HEK293 (cell line): ENCODE results near the gene DRAP1.

Experiments
- CTCF ChIA-PET: fragments of 350-600 bp; formaldehyde crosslinking; extraction: SDS; loops from one replicate; lab custom pipeline; 2021; ENCODE audit warnings: antibody characterized with exemption; lab: Yijun Ruan, JAX
- POLR2A ChIA-PET: fragments of 300-600 bp; formaldehyde crosslinking; extraction: SDS; loops from one replicate; lab custom pipeline; 2020; ENCODE audit warnings: antibody characterized with exemption, inconsistent platforms; lab: Yijun Ruan, JAX
- H3K27ac ChIP-seq: fragments of 200-500 bp; sonication (Bioruptor generic); 2 replicates; pipeline ENCODE4 v1.5.1; 2014; ENCODE audit warnings: low read depth, low read length, control low read depth, inconsistent platforms; ENCODE audit errors: extremely low read depth
- H3K36me3 ChIP-seq, 2 experiments: fragments of 200-500 bp in 1 of 2; sonication (Bioruptor generic) in 1 of 2; 1 replicate in 1 of 2; 2 replicates in 1 of 2; pipeline ENCODE4 v1.5.1; 2014 to 2017; ENCODE audit warnings: inconsistent platforms in 2 of 2, low read length in 2 of 2; ENCODE audit not compliant: control insufficient read depth in 2 of 2, insufficient read depth in 1 of 2
- H3K4me1 ChIP-seq: fragments of 200-500 bp; sonication (Bioruptor generic); 2 replicates; pipeline ENCODE4 v1.5.1; 2014; ENCODE audit warnings: mild to moderate bottlenecking, low read length, inconsistent platforms; ENCODE audit not compliant: control insufficient read depth, insufficient read depth
- H3K4me3 ChIP-seq: 2 replicates; pipeline ENCODE4 v1.5.1; 2011; ENCODE audit warnings: low read depth, mild to moderate bottlenecking, control low read depth, low read length, moderate library complexity
- H3K9me3 ChIP-seq: fragments of 200-500 bp; sonication (Bioruptor generic); 2 replicates; pipeline ENCODE4 v1.5.1; 2014; ENCODE audit warnings: low read depth, low read length, inconsistent platforms; ENCODE audit not compliant: control insufficient read depth, insufficient read depth
- EGR2 ChIP-seq: fragments of 450-650 bp; formaldehyde crosslinking; IDR thresholded peaks from 2 replicates; pipeline ENCODE4 v1.5.1; 2016; ENCODE audit warnings: low read depth, missing biosample characterization, missing genetic modification characterization
- YY2 ChIP-seq: fragments of 450-650 bp; formaldehyde crosslinking; IDR thresholded peaks from 2 replicates; pipeline ENCODE4 v1.5.1; 2016; ENCODE audit warnings: missing biosample characterization, missing genetic modification characterization
- ZFHX2 ChIP-seq: fragments of 450-650 bp; formaldehyde crosslinking; conservative IDR thresholded peaks from 2 replicates; pipeline ENCODE4 v1.5.1; 2016; ENCODE audit warnings: missing biosample characterization, missing genetic modification characterization
- ZNF133 ChIP-seq: fragments of 450-650 bp; formaldehyde crosslinking; IDR thresholded peaks from 2 replicates; pipeline ENCODE4 v1.5.1; 2016; ENCODE audit warnings: missing biosample characterization, missing genetic modification characterization
- ZNF311 ChIP-seq: fragments of 450-650 bp; formaldehyde crosslinking; IDR thresholded peaks from 2 replicates; pipeline ENCODE4 v1.5.1; 2017; ENCODE audit warnings: missing biosample characterization, missing genetic modification characterization, borderline replicate concordance
- ZNF558 ChIP-seq: fragments of 450-650 bp; formaldehyde crosslinking; IDR thresholded peaks from 2 replicates; pipeline ENCODE4 v1.5.1; 2016; ENCODE audit warnings: missing biosample characterization, missing genetic modification characterization
- TF ChIP-seq, protein P1 (sequence below): fragments of 450-650 bp; formaldehyde crosslinking; IDR thresholded peaks from 2 replicates; pipeline ENCODE4 v1.5.1; 2016; ENCODE audit warnings: missing biosample characterization, missing genetic modification characterization
- TF ChIP-seq, protein P2 (sequence below): fragments of 450-650 bp; formaldehyde crosslinking; IDR thresholded peaks from 2 replicates; pipeline ENCODE4 v1.5.1; 2016; ENCODE audit warnings: missing biosample characterization, missing genetic modification characterization
- TF ChIP-seq, protein P3 (sequence below): fragments of 450-650 bp; formaldehyde crosslinking; IDR thresholded peaks from 2 replicates; pipeline ENCODE4 v1.5.1; 2016; ENCODE audit warnings: missing biosample characterization, missing genetic modification characterization, borderline replicate concordance
- TF ChIP-seq, protein P4 (sequence below): fragments of 450-650 bp; formaldehyde crosslinking; IDR thresholded peaks from 2 replicates; pipeline ENCODE4 v1.5.1; 2016; ENCODE audit warnings: missing biosample characterization, missing genetic modification characterization
- TF ChIP-seq, protein P5 (sequence below): fragments of 450-650 bp; formaldehyde crosslinking; IDR thresholded peaks from 2 replicates; pipeline ENCODE4 v1.5.1; 2016; ENCODE audit warnings: missing biosample characterization, missing genetic modification characterization, borderline replicate concordance

Gene DRAP1

DNA sequence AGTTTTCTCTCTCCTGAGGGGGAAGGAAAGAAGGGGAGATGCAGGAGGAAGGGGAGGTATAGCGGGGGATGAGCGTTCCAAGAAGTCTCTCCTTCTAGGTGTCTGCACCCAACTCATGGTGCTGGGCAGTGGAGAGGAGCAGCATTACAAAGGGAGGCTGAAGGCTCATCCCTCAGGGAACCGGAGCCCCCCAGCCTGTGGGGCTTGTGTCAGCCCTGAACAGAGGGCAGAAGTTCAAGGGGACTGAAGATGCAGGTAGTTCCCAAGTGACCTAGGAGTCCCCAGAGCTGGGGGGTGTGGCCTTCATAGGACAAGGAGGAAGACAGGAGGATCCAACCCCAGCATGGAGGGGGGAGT is 2.2 kb upstream of the DRAP1 start (continued):
- TF ChIP-seq, protein P1, sequence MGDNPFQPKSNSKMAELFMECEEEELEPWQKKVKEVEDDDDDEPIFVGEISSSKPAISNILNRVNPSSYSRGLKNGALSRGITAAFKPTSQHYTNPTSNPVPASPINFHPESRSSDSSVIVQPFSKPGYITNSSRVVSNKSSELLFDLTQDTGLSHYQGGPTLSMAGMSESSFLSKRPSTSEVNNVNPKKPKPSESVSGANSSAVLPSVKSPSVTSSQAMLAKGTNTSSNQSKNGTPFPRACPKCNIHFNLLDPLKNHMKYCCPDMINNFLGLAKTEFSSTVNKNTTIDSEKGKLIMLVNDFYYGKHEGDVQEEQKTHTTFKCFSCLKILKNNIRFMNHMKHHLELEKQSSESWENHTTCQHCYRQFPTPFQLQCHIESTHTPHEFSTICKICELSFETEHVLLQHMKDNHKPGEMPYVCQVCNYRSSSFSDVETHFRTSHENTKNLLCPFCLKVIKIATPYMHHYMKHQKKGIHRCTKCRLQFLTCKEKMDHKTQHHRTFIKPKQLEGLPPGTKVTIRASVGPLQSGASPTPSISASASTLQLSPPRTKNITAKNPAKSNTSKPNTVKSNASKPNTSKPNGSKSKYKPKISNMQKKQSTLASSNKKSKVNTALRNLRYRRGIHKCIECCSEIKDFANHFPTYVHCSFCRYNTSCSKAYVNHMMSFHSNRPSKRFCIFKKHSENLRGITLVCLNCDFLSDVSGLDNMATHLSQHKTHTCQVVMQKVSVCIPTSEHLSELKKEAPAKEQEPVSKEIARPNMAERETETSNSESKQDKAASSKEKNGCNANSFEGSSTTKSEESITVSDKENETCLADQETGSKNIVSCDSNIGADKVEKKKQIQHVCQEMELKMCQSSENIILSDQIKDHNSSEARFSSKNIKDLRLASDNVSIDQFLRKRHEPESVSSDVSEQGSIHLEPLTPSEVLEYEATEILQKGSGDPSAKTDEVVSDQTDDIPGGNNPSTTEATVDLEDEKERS (tag by site-specific recombination): no peak
- no peak for TF ChIP-seq ZNF133 (tag by site-specific recombination)

DNA sequence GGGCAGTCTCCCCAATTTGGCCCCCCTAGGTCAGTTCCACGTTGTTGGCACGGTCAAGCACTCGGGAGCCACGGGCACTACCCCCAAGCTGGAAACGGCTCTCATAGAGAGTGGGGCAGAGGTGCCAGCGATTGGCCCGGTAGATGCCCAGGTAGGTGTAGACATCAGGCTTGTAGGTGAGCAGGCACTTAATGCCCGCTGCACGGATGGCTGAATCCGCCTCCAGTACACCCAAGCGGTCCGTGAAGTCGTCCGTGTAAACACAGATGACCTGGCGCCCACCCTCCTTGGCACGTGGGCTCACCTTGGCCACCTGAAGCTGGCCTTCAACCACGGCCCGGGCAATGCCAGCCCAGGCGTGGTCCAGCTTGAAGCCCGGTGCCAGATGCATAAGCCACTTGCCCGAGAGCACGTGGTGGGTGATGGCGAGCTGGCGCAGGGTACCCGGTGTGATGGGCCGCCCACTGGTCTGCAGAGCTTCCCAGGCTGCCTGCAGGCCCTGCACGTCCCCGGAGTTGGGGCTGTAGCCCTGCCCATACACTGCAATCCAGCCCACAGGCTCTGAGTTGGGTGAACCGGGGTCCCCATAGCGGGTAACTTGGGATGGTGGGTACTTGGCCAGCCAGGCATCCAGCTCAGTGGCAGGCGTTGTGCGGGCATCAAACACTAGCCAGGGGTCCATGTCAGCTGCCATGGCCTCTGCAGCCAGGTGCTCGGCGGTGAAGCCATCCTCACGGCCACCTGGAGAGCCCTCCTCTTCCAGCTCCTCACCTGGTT is 1.6 kb upstream of the DRAP1 start:
- Histone ChIP-seq H3K27ac (no peak overlapping the region), H3K4me3 (peak overlapping the region; percentile 63), H3K9me3 (no peaks in the 10 kb centered on the region), H3K4me1 (no peaks in the 10 kb centered on the region; the same call in 1 of the 2 replicates), H3K36me3 (peaks cover 0 to 10% of the 10 kb centered on the region in 2 experiments; a peak in 1 of 3 replicates)
- ChIA-PET POLR2A (interaction anchor here (1.3 to 2.3 kb wide), 4 partner anchors 27 to 302 kb away, joined by 3 to 12 read pairs (median 6); partner anchors contain the start of genes CCDC85B, FIBP and PCNX3), CTCF (interaction anchor here (0.5 to 1.2 kb wide), 10 partner anchors 27 to 324 kb away, joined by 3 to 6 read pairs (median 3); partner anchors contain the start of genes CCDC85B and MUS81)
- TF ChIP-seq EGR2 (tag by site-specific recombination) (peak; percentile 41; the same call in 1 of the 2 replicates), ZNF311 (tag by site-specific recombination) (no peak), YY2 (tag by site-specific recombination) (no peak), ZNF558 (tag by site-specific recombination) (no peak), ZFHX2 (tag by site-specific recombination) (peak; percentile 18; the same call in 1 of the 2 replicates)
- TF ChIP-seq, protein P2, sequence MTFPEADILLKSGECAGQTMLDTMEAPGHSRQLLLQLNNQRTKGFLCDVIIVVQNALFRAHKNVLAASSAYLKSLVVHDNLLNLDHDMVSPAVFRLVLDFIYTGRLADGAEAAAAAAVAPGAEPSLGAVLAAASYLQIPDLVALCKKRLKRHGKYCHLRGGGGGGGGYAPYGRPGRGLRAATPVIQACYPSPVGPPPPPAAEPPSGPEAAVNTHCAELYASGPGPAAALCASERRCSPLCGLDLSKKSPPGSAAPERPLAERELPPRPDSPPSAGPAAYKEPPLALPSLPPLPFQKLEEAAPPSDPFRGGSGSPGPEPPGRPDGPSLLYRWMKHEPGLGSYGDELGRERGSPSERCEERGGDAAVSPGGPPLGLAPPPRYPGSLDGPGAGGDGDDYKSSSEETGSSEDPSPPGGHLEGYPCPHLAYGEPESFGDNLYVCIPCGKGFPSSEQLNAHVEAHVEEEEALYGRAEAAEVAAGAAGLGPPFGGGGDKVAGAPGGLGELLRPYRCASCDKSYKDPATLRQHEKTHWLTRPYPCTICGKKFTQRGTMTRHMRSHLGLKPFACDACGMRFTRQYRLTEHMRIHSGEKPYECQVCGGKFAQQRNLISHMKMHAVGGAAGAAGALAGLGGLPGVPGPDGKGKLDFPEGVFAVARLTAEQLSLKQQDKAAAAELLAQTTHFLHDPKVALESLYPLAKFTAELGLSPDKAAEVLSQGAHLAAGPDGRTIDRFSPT (tag by site-specific recombination): peak; percentile 78
- TF ChIP-seq, protein P3, sequence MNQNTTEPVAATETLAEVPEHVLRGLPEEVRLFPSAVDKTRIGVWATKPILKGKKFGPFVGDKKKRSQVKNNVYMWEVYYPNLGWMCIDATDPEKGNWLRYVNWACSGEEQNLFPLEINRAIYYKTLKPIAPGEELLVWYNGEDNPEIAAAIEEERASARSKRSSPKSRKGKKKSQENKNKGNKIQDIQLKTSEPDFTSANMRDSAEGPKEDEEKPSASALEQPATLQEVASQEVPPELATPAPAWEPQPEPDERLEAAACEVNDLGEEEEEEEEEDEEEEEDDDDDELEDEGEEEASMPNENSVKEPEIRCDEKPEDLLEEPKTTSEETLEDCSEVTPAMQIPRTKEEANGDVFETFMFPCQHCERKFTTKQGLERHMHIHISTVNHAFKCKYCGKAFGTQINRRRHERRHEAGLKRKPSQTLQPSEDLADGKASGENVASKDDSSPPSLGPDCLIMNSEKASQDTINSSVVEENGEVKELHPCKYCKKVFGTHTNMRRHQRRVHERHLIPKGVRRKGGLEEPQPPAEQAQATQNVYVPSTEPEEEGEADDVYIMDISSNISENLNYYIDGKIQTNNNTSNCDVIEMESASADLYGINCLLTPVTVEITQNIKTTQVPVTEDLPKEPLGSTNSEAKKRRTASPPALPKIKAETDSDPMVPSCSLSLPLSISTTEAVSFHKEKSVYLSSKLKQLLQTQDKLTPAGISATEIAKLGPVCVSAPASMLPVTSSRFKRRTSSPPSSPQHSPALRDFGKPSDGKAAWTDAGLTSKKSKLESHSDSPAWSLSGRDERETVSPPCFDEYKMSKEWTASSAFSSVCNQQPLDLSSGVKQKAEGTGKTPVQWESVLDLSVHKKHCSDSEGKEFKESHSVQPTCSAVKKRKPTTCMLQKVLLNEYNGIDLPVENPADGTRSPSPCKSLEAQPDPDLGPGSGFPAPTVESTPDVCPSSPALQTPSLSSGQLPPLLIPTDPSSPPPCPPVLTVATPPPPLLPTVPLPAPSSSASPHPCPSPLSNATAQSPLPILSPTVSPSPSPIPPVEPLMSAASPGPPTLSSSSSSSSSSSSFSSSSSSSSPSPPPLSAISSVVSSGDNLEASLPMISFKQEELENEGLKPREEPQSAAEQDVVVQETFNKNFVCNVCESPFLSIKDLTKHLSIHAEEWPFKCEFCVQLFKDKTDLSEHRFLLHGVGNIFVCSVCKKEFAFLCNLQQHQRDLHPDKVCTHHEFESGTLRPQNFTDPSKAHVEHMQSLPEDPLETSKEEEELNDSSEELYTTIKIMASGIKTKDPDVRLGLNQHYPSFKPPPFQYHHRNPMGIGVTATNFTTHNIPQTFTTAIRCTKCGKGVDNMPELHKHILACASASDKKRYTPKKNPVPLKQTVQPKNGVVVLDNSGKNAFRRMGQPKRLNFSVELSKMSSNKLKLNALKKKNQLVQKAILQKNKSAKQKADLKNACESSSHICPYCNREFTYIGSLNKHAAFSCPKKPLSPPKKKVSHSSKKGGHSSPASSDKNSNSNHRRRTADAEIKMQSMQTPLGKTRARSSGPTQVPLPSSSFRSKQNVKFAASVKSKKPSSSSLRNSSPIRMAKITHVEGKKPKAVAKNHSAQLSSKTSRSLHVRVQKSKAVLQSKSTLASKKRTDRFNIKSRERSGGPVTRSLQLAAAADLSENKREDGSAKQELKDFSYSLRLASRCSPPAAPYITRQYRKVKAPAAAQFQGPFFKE (tag by site-specific recombination): no peak
- TF ChIP-seq, protein P4, sequence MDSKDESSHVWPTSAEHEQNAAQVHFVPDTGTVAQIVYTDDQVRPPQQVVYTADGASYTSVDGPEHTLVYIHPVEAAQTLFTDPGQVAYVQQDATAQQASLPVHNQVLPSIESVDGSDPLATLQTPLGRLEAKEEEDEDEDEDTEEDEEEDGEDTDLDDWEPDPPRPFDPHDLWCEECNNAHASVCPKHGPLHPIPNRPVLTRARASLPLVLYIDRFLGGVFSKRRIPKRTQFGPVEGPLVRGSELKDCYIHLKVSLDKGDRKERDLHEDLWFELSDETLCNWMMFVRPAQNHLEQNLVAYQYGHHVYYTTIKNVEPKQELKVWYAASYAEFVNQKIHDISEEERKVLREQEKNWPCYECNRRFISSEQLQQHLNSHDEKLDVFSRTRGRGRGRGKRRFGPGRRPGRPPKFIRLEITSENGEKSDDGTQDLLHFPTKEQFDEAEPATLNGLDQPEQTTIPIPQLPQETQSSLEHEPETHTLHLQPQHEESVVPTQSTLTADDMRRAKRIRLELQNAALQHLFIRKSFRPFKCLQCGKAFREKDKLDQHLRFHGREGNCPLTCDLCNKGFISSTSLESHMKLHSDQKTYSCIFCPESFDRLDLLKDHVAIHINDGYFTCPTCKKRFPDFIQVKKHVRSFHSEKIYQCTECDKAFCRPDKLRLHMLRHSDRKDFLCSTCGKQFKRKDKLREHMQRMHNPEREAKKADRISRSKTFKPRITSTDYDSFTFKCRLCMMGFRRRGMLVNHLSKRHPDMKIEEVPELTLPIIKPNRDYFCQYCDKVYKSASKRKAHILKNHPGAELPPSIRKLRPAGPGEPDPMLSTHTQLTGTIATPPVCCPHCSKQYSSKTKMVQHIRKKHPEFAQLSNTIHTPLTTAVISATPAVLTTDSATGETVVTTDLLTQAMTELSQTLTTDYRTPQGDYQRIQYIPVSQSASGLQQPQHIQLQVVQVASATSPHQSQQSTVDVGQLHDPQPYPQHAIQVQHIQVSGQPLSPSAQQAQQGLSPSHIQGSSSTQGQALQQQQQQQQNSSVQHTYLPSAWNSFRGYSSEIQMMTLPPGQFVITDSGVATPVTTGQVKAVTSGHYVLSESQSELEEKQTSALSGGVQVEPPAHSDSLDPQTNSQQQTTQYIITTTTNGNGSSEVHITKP (tag by site-specific recombination): 0 out of 2 replicates have a peak, but pooled peaks have one; percentile 16
- TF ChIP-seq, protein P5, sequence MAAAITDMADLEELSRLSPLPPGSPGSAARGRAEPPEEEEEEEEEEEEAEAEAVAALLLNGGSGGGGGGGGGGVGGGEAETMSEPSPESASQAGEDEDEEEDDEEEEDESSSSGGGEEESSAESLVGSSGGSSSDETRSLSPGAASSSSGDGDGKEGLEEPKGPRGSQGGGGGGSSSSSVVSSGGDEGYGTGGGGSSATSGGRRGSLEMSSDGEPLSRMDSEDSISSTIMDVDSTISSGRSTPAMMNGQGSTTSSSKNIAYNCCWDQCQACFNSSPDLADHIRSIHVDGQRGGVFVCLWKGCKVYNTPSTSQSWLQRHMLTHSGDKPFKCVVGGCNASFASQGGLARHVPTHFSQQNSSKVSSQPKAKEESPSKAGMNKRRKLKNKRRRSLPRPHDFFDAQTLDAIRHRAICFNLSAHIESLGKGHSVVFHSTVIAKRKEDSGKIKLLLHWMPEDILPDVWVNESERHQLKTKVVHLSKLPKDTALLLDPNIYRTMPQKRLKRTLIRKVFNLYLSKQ (tag by site-specific recombination): no peak
